Heart left ventricle (tissue), 13 donors: ENCODE data around the gene ERN1.

Experiments
- CTCF ChIP-seq, 12 donors: fragments of 200-600 bp; sonication (generic) in 4 of 12; IDR thresholded peaks; one replicate each; pipeline versions ENCODE4 v1.5.0 to v1.8.0; 2018 to 2022; ENCODE audit warnings: antibody characterized with exemption in 12 of 12, mild to moderate bottlenecking in 5 of 12
- POLR2A ChIP-seq, 2 donors: fragments of 450-650 bp; IDR thresholded peaks; one replicate each; pipeline ENCODE4 v1.6.1; 2017; ENCODE audit warnings: antibody characterized with exemption in 2 of 2, mild to moderate bottlenecking in 2 of 2, moderate library complexity in 2 of 2
- donor health status: ischemic (EF 13 %, LVEDD 7.1; RV severe dilation, severe dysfunction).
- donor health status: DM: no; HTN: yes; CAD: no.
- donor health status: DM: no; HTN: no; CAD: no.
- donor health status: ischemic (EF 25% LVEDD 6.9; RV normal size, moderate dysfunction).
- donor health status: ischemic (EF 25% LVEDD 5.7; RV mildly dilated, moderate dysfunction).
- donor health status: ischemic (EF 35%, LVEDD 5.7; RV mildly dilated, moderate dysfunction).
- donor health status: nonischemic (EF 11% LVEDD 7.7; RV severe dilation, severe dysfunction).
- donor health status: DM: yes; HTN: yes; CAD: no.
- donor health status: PGD.
- donor health status: ischemic (EF 29% LVEDD 5.4; RV normal size, mild dysfunction).
- donor health status: nonischemic (EF 23%, LVEDD 6.1; RV moderate dilation, normal function).

GRCh38 chr17:64120159-64120810, 9.7 kb downstream of the ERN1 start:
- TF ChIP-seq CTCF (IDR thresholded peaks at IDR 0.05) = no peak
- TF ChIP-seq POLR2A (IDR thresholded peaks at IDR 0.05) = no peak
